HG03342 (cell line): Measurements from ENCODE around the gene STIMATE.

Source experiments
- ATAC-seq: cut with Tn5 transposase; IDR thresholded peaks from one replicate; pipeline ENCODE4 v1.9.1; 2021; ENCODE audit warnings: mild to moderate bottlenecking, moderate library complexity; ENCODE audit not compliant: unreplicated experiment

Gene STIMATE

GRCh38 chr3:52843108-52843865 lies 54.1 kb downstream of the STIMATE start:
- ATAC-seq: no peak

GRCh38 chr3:52842424-52842823 lies 54.9 kb downstream of the STIMATE start:
- ATAC-seq: no peak

GRCh38 chr3:52841981-52842340 lies 55.4 kb downstream of the STIMATE start:
- no peak for ATAC-seq

- ATAC-seq: no peak
These were observed 56.0 kb downstream of the STIMATE start for GRCh38 chr3:52841211-52841980.

GRCh38 chr3:52839892-52840545 lies 57.3 kb downstream of the STIMATE start:
- ATAC-seq: no peak

- ATAC-seq: no peak
These were observed 58.1 kb downstream of the STIMATE start for GRCh38 chr3:52839268-52839575.

GRCh38 chr3:52838561-52839267 lies 58.6 kb downstream of the STIMATE start:
- ATAC-seq: no peak

GRCh38 chr3:52836986-52837385 lies 60.4 kb downstream of the STIMATE start:
- no peak for ATAC-seq

GRCh38 chr3:52836471-52836845 lies 60.9 kb downstream of the STIMATE start:
- no peak for ATAC-seq

- no peak for ATAC-seq
These were observed 61.4 kb downstream of the STIMATE start for GRCh38 chr3:52835766-52836470.

GRCh38 chr3:52834871-52835501 lies 62.4 kb downstream of the STIMATE start, which contains the start of gene MUSTN1:
Gene MUSTN1 (minus strand): TSS chr3:52835019. CDS start chr3:52834948, 71 bp downstream.
- ATAC-seq: no peak

- ATAC-seq: no peak
These were observed 64.1 kb downstream of the STIMATE start for GRCh38 chr3:52833202-52833601.

GRCh38 chr3:52831500-52832301 lies 65.6 kb downstream of the STIMATE start:
- ATAC-seq: no peak

GRCh38 chr3:52830535-52831258 lies 66.7 kb downstream of the STIMATE start, which contains the start of gene ITIH4:
Gene ITIH4 (minus strand): TSS chr3:52830672. CDS start chr3:52830642, 30 bp downstream.
- ATAC-seq: no peak

- ATAC-seq: no peak
These were observed 67.4 kb downstream of the STIMATE start for GRCh38 chr3:52829906-52830463.

- no peak for ATAC-seq
These were observed 67.9 kb downstream of the STIMATE start for GRCh38 chr3:52829482-52829881.

- no peak for ATAC-seq
These were observed 69.4 kb downstream of the STIMATE start for GRCh38 chr3:52827866-52828376.

- ATAC-seq: no peak
These were observed 69.9 kb downstream of the STIMATE start for GRCh38 chr3:52827441-52827840.
